H1 (cell line): Measurements from ENCODE around the gene PLA2G1B. TPM values are rescaled to one million over a fixed set of nuclear protein-coding genes. Genes with fewer than 3 reads are reported as not detected.

Experiments used
- CTBP2 ChIP-seq: IDR thresholded peaks from 2 replicates; pipeline ENCODE4 v1.7.0; 2011; ENCODE audit warnings: borderline replicate concordance, mild to moderate bottlenecking, moderate library complexity, mixed read lengths, low read length; ENCODE audit not compliant: insufficient read depth, insufficient read length
- EP300 ChIP-seq, 2 experiments: IDR thresholded peaks; 1 replicate in 1 of 2; 2 replicates in 1 of 2; pipeline ENCODE4 v1.6.1; 2011 to 2012; ENCODE audit warnings: low read depth in 2 of 2, low read length in 2 of 2, mild to moderate bottlenecking in 2 of 2, borderline replicate concordance in 1 of 2, inconsistent platforms in 1 of 2, moderate library complexity in 1 of 2
- JUN ChIP-seq: IDR thresholded peaks from 2 replicates; pipeline ENCODE4 v1.6.1; 2011; ENCODE audit warnings: low read depth, mild to moderate bottlenecking, improper control_type of control experiment, low read length
- YY1 ChIP-seq: IDR thresholded peaks from 2 replicates; pipeline ENCODE4 v1.6.1; 2011; ENCODE audit warnings: low read depth, mild to moderate bottlenecking, low read length
- polyA plus RNA-seq, 7 experiments: library from polyadenylated mRNA; depleted of rRNA in 3 of 7; stranded (reverse) in 5 of 7; unstranded in 2 of 7; fragments of >200 nt in 5 of 7; fragments of 200-250 nt in 2 of 7; gene quantifications; 1 replicate in 5 of 7; 2 replicates in 1 of 7; 4 replicates in 1 of 7; pipeline versions ENCODE4 v1.2.1 to v1.2.3, GENCODE V29; 2011 to 2013; ENCODE audit warnings: missing spikeins in 2 of 7, mixed read lengths in 2 of 7
- total RNA-seq: library from RNA; stranded (reverse); fragmentation: NEBNext Ultra II Directional; extraction: Animal tissue kit (Norgen Biotek cat#: 25700); gene quantifications from 2 replicates; pipeline ENCODE4 v1.2.1, GENCODE V29; 2021
- TF ChIP-seq, protein P1 (sequence below), 3 experiments: IDR thresholded peaks; 1 replicate in 2 of 3; 2 replicates in 1 of 3; pipeline versions ENCODE4 v1.5.1 to v1.6.1; 2011; ENCODE audit warnings: low read length in 3 of 3, mild to moderate bottlenecking in 3 of 3, inconsistent platforms in 2 of 3, low read depth in 1 of 3, moderate library complexity in 1 of 3; ENCODE audit not compliant: insufficient read depth in 1 of 3; ENCODE audit errors: control extremely low read depth in 1 of 3

Gene PLA2G1B
- total and polyA plus RNA-seq, 2 of the 8 experiments (the other 6 are each of a cell fraction or from before 2014, with no cell fraction given) = not detected

DNA sequence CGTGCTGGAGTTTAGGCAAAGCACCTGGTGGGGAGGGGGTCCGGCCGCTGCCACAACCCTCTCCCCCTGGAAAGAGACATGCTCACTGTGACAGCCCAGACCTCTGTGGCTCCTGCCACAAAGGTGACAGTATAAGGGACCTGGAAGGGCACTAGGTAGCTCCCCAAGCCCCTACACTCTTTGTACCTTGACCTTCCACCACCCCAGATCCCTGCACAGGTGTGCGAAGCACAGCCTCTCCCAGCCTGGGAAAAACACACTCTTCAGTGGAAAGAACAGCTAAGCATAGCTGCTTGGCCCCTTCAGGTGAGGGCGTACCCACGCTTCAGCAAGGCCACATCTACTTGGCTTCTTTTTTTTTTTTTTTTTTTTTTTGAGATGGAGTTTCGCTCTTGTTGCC lies 4.9 kb upstream of the PLA2G1B start (continued):
- TF ChIP-seq, protein P1, sequence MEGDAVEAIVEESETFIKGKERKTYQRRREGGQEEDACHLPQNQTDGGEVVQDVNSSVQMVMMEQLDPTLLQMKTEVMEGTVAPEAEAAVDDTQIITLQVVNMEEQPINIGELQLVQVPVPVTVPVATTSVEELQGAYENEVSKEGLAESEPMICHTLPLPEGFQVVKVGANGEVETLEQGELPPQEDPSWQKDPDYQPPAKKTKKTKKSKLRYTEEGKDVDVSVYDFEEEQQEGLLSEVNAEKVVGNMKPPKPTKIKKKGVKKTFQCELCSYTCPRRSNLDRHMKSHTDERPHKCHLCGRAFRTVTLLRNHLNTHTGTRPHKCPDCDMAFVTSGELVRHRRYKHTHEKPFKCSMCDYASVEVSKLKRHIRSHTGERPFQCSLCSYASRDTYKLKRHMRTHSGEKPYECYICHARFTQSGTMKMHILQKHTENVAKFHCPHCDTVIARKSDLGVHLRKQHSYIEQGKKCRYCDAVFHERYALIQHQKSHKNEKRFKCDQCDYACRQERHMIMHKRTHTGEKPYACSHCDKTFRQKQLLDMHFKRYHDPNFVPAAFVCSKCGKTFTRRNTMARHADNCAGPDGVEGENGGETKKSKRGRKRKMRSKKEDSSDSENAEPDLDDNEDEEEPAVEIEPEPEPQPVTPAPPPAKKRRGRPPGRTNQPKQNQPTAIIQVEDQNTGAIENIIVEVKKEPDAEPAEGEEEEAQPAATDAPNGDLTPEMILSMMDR (IDR thresholded peaks at IDR 0.05; ENCODE audit: control extremely low read depth in 1 of 3, insufficient read depth in 1 of 3, low read depth in 1 of 3, low read length in 3 of 3) = no peak
- no peak for TF ChIP-seq EP300 (IDR thresholded peaks at IDR 0.05; ENCODE audit: borderline replicate concordance in 1 of 2, low read depth in 2 of 2, low read length in 2 of 2)
- no peak for TF ChIP-seq YY1
- no peak for TF ChIP-seq CTBP2
- no peak for TF ChIP-seq JUN
